Measurements from ENCODE around the gene CNRIP1. TPM values are rescaled to one million over a fixed set of nuclear protein-coding genes. Genes with fewer than 3 reads are reported as not detected.

Gene CNRIP1
- total and polyA plus RNA-seq, 8 donors = 0.85 to 6.4 (median 3.3) TPM

GRCh38 chr2:68253219-68254068 lies 66.3 kb downstream of the CNRIP1 start:
- no peak for TF ChIP-seq CTCF (IDR thresholded peaks at IDR 0.05)
- ATAC-seq (peak in 2 of 4 donors; percentile 4 to 12), DNase-seq (no peak), FAIRE-seq (no peak)
- Histone ChIP-seq H3K4me1 (peaks cover 16 to 23% (median 16%) of the 10 kb centered on the region in 3 donors), H3K27ac (peak overlapping the region; percentile 83 to 96 (median 94)), H3K27me3 (no peaks in the 10 kb centered on the region), H3K4me3 (peak overlapping the region; percentile 60 to 73 (median 66)), H3K9me3 (no peaks in the 10 kb centered on the region), H3K36me3 (no peaks in the 10 kb centered on the region)
- intact Hi-C loops (cut with DNase I) = no loop called here
- WGBS, 2 donors = 1 to 2% methylated on average over 15 of the region's 15 CpGs

GRCh38 chr2:68252400-68253218 lies 67.1 kb downstream of the CNRIP1 start, which contains the start of gene PPP3R1:
Gene PPP3R1, minus strand, starts transcription at chr2:68252532. Its CDS starts 405 bp downstream, at chr2:68252127.
- Histone ChIP-seq H3K9me3 (no peaks in the 10 kb centered on the region), H3K36me3 (no peaks in the 10 kb centered on the region), H3K27me3 (no peaks in the 10 kb centered on the region), H3K4me3 (peak within 1 kb of the TSS; percentile 62 to 83 (median 72)), H3K4me1 (peaks cover 17 to 29% (median 23%) of the 10 kb centered on the region in 3 donors), H3K27ac (peak within 1 kb of the TSS; percentile 83 to 96 (median 94))
- WGBS, 2 donors = 0 to 1% methylated on average over 55 to 79 of the region's 79 CpGs
- FAIRE-seq (no peak), ATAC-seq (peak; percentile 88 to 93 (median 92)), DNase-seq (peak; percentile 95 to 97 (median 96))
- TF ChIP-seq CTCF (IDR thresholded peaks at IDR 0.05) = no peak
- intact Hi-C loops (cut with DNase I) = no loop called here

GRCh38 chr2:68251855-68252399 lies 67.8 kb downstream of the CNRIP1 start:
- FAIRE-seq (no peak), ATAC-seq (peak in 3 of 4 donors; percentile 3 to 4 (median 3)), DNase-seq (peak; percentile 37 to 82 (median 58))
- 1% methylated on average over 58 to 78 of the region's 78 CpGs for WGBS, 2 donors
- Histone ChIP-seq H3K4me1 (peaks cover 17 to 32% (median 23%) of the 10 kb centered on the region in 3 donors), H3K27ac (peak overlapping the region; percentile 83 to 96 (median 94)), H3K36me3 (no peaks in the 10 kb centered on the region), H3K27me3 (no peaks in the 10 kb centered on the region), H3K9me3 (no peaks in the 10 kb centered on the region), H3K4me3 (peak overlapping the region; percentile 62 to 83 (median 72))
- intact Hi-C loops (cut with DNase I) = no loop called here
- no peak for TF ChIP-seq CTCF (IDR thresholded peaks at IDR 0.05)

- H3K4me1 ChIP-seq = peaks cover 17 to 32% (median 23%) of the 10 kb centered on the region in 3 donors
- intact Hi-C loops (cut with DNase I) = no loop called here
- H3K4me3 ChIP-seq = peak overlapping the region; percentile 62 to 83 (median 72)
- H3K27me3 ChIP-seq = no peaks in the 10 kb centered on the region
- TF ChIP-seq CTCF (IDR thresholded peaks at IDR 0.05) = peak in 3 of 4 donors; percentile 43 to 68 (median 60)
- peak; percentile 69 to 79 (median 78) for ATAC-seq
- no peak for FAIRE-seq
- H3K27ac ChIP-seq = peak overlapping the region; percentile 83 to 96 (median 94)
- H3K36me3 ChIP-seq = no peaks in the 10 kb centered on the region
- H3K9me3 ChIP-seq = no peaks in the 10 kb centered on the region
- DNase-seq = peak; percentile 71 to 83 (median 76)
- WGBS, 2 donors = 0% methylated on average over 28 to 41 of the region's 41 CpGs
Observed at GRCh38 chr2:68251187-68251854, 68.4 kb downstream of the CNRIP1 start.

All from pancreas (tissue), 10 donors.